ENCODE measurements around the gene RUSC2.
"Not testable (repeated sequence)": the region's sequence is repeated elsewhere in the genome, so short reads cannot be mapped to it uniquely, and the experiment has no call there.

Gene RUSC2

GRCh38 chr9:35533398-35533797 is 43.5 kb downstream of the RUSC2 start:
- Mint-ChIP-seq H3K36me3 (ENCODE audit: low read depth) (peaks cover 9% of the 10 kb centered on the region), H3K4me3 (no peak overlapping the region), H3K9me3 (peaks cover 18% of the 10 kb centered on the region), H3K27ac (peak overlapping the region; percentile 52), H3K27me3 (ENCODE audit: low read depth, poor library complexity) (peaks cover 6% of the 10 kb centered on the region), H3K4me1 (peaks cover 36% of the 10 kb centered on the region)
- DNase-seq, result no peak
- TF ChIP-seq, protein P1, sequence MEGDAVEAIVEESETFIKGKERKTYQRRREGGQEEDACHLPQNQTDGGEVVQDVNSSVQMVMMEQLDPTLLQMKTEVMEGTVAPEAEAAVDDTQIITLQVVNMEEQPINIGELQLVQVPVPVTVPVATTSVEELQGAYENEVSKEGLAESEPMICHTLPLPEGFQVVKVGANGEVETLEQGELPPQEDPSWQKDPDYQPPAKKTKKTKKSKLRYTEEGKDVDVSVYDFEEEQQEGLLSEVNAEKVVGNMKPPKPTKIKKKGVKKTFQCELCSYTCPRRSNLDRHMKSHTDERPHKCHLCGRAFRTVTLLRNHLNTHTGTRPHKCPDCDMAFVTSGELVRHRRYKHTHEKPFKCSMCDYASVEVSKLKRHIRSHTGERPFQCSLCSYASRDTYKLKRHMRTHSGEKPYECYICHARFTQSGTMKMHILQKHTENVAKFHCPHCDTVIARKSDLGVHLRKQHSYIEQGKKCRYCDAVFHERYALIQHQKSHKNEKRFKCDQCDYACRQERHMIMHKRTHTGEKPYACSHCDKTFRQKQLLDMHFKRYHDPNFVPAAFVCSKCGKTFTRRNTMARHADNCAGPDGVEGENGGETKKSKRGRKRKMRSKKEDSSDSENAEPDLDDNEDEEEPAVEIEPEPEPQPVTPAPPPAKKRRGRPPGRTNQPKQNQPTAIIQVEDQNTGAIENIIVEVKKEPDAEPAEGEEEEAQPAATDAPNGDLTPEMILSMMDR (IDR thresholded peaks at IDR 0.05), result no peak

- H3K4me1 Mint-ChIP-seq, result peaks cover 40% of the 10 kb centered on the region
- peaks cover 18% of the 10 kb centered on the region for H3K9me3 Mint-ChIP-seq
- H3K4me3 Mint-ChIP-seq; H3K36me3 Mint-ChIP-seq (ENCODE audit: low read depth); H3K27ac Mint-ChIP-seq; H3K27me3 Mint-ChIP-seq (ENCODE audit: low read depth, poor library complexity); DNase-seq: not testable (repeated sequence)
These were observed 45.0 kb downstream of the RUSC2 start for GRCh38 chr9:35534921-35535320.

GRCh38 chr9:35537913-35538312 is 48.0 kb downstream of the RUSC2 start:
- H3K36me3 Mint-ChIP-seq (ENCODE audit: low read depth), result peaks cover 12% of the 10 kb centered on the region
- TF ChIP-seq, protein P1 (IDR thresholded peaks at IDR 0.05), result no peak
- H3K27me3 Mint-ChIP-seq (ENCODE audit: low read depth, poor library complexity), result peaks cover 8% of the 10 kb centered on the region
- H3K4me1 Mint-ChIP-seq, result peaks cover 43% of the 10 kb centered on the region
- peak overlapping the region; percentile 88 for H3K4me3 Mint-ChIP-seq
- no peak for DNase-seq
- peak overlapping the region; percentile 86 for H3K27ac Mint-ChIP-seq
- peaks cover 8% of the 10 kb centered on the region for H3K9me3 Mint-ChIP-seq

GRCh38 chr9:35538361-35539234 is 48.7 kb downstream of the RUSC2 start:
- H3K27ac Mint-ChIP-seq, result peak overlapping the region; percentile 86
- H3K27me3 Mint-ChIP-seq (ENCODE audit: low read depth, poor library complexity), result peaks cover 8% of the 10 kb centered on the region
- H3K9me3 Mint-ChIP-seq, result peaks cover 3% of the 10 kb centered on the region
- H3K4me1 Mint-ChIP-seq, result peaks cover 43% of the 10 kb centered on the region
- H3K36me3 Mint-ChIP-seq (ENCODE audit: low read depth), result peaks cover 7% of the 10 kb centered on the region
- H3K4me3 Mint-ChIP-seq, result peak overlapping the region; percentile 88
- TF ChIP-seq, protein P1 (IDR thresholded peaks at IDR 0.05), result no peak
- DNase-seq, result peak; percentile 58

All from nephron progenitor cell (in vitro differentiated cells).